SU-DHL-6 (cell line): Measurements from ENCODE around the gene ZNF592.
A peak's percentile ranks its signal among the peaks of the same experiment; 100 is the strongest.
"Not testable (repeated sequence)": the region's sequence is repeated elsewhere in the genome, so short reads cannot be mapped to it uniquely, and the experiment has no call there.

Experiments used
- CTCF ChIP-seq: fragments of 200-600 bp; sonication (generic); IDR thresholded peaks from one replicate; pipeline ENCODE4 v1.5.1; 2017; ENCODE audit warnings: antibody characterized with exemption, mild to moderate bottlenecking, low read length, moderate library complexity; ENCODE audit not compliant: insufficient read depth, poor library complexity, severe bottlenecking
- EZH2phosphoT487 ChIP-seq: fragments of 200-600 bp; sonication (generic), shearing (Covaris generic); conservative IDR thresholded peaks from 2 replicates; pipeline ENCODE4 v1.6.1; 2018; ENCODE audit warnings: mild to moderate bottlenecking, antibody characterized with exemption, low read length, moderate library complexity, mixed read lengths

GRCh38 chr15:84845631-84846030 lies 97.2 kb downstream of the ZNF592 start:
- TF ChIP-seq CTCF, result peak; percentile 41
- not testable (repeated sequence) for TF ChIP-seq EZH2phosphoT487
